ENCODE data around the gene MED16. TPM values are rescaled to one million over a fixed set of nuclear protein-coding genes. Genes with fewer than 3 reads are reported as not detected.
"Not testable (repeated sequence)": the region's sequence is repeated elsewhere in the genome, so short reads cannot be mapped to it uniquely, and the experiment has no call there.

MED16 gene
- total RNA-seq, 6 experiments from 2014 or later = 32.0 to 35.7 (median 33.3) TPM

GRCh38 chr19:882871-883497, 10.0 kb downstream of the MED16 start:
- no peak for TF ChIP-seq POLR2A (IDR thresholded peaks at IDR 0.05)
- Histone ChIP-seq H3K4me3 (no peak overlapping the region), H3K4me1 (no peaks in the 10 kb centered on the region), H3K27ac (no peak overlapping the region), H3K9me3 (no peaks in the 10 kb centered on the region), H3K27me3 (no peaks in the 10 kb centered on the region), H3K36me3 (peaks cover 0 to 12% (median 1%) of the 10 kb centered on the region in 4 donors)
- DNase-seq (no peak), ATAC-seq (no peak)
- intact Hi-C loops (cut with DNase I) = no loop called here
- 92% methylated on average over 8 of the region's 30 CpGs for WGBS (ENCODE audit: insufficient coverage, low coverage, low lambda C conversion rate, missing lambda C conversion rate)

- H3K36me3 ChIP-seq = peaks cover 0 to 12% (median 1%) of the 10 kb centered on the region in 4 donors
- no peak overlapping the region for H3K4me3 ChIP-seq
- H3K9me3 ChIP-seq = no peaks in the 10 kb centered on the region
- H3K4me1 ChIP-seq = no peaks in the 10 kb centered on the region
- no peaks in the 10 kb centered on the region for H3K27me3 ChIP-seq
- TF ChIP-seq CTCF (IDR thresholded peaks at IDR 0.05) = no peak
- no peak for TF ChIP-seq POLR2A (IDR thresholded peaks at IDR 0.05)
- DNase-seq = no peak
- intact Hi-C loops (cut with DNase I) = no loop called here
- no peak overlapping the region for H3K27ac ChIP-seq
- no peak for ATAC-seq
- WGBS (ENCODE audit: insufficient coverage, low coverage, low lambda C conversion rate, missing lambda C conversion rate) = no CpG with 5 or more reads among the region's 34 CpGs
Observed at GRCh38 chr19:881385-882071, 11.5 kb downstream of the MED16 start.

GRCh38 chr19:879711-880438, 13.1 kb downstream of the MED16 start:
- ATAC-seq = peak in 1 of 4 donors; percentile 9
- no peak for TF ChIP-seq CTCF (IDR thresholded peaks at IDR 0.05)
- TF ChIP-seq POLR2A (IDR thresholded peaks at IDR 0.05) = no peak
- no peaks in the 10 kb centered on the region for H3K4me1 ChIP-seq
- H3K36me3 ChIP-seq = peaks cover 0 to 14% (median 0%) of the 10 kb centered on the region in 4 donors
- H3K4me3 ChIP-seq = no peak overlapping the region
- no peaks in the 10 kb centered on the region for H3K9me3 ChIP-seq
- H3K27ac ChIP-seq = no peak overlapping the region
- intact Hi-C loops (cut with DNase I) = no loop called here
- no peaks in the 10 kb centered on the region for H3K27me3 ChIP-seq
- DNase-seq = no peak
- 78% methylated on average over 8 of the region's 37 CpGs for WGBS (ENCODE audit: insufficient coverage, low coverage, low lambda C conversion rate, missing lambda C conversion rate)

- H3K27ac ChIP-seq; DNase-seq; H3K27me3 ChIP-seq; H3K4me1 ChIP-seq; H3K9me3 ChIP-seq; ATAC-seq; intact Hi-C loops (cut with DNase I); H3K4me3 ChIP-seq; H3K36me3 ChIP-seq: not testable (repeated sequence)
- WGBS (ENCODE audit: insufficient coverage, low coverage, low lambda C conversion rate, missing lambda C conversion rate) = 85% methylated on average over 23 of the region's 24 CpGs
Observed at GRCh38 chr19:878751-879561, 14.0 kb downstream of the MED16 start.

- H3K36me3 ChIP-seq = peaks cover 0 to 15% (median 0%) of the 10 kb centered on the region in 4 donors
- H3K4me3 ChIP-seq; ATAC-seq; H3K27me3 ChIP-seq; DNase-seq; H3K27ac ChIP-seq; H3K9me3 ChIP-seq; H3K4me1 ChIP-seq; intact Hi-C loops (cut with DNase I): not testable (repeated sequence)
- 86% methylated on average over 17 of the region's 23 CpGs for WGBS (ENCODE audit: insufficient coverage, low coverage, low lambda C conversion rate, missing lambda C conversion rate)
Observed at GRCh38 chr19:877992-878660, 14.9 kb downstream of the MED16 start.

All from right lobe of liver (tissue), 6 donors.